KMS-11 (cell line): Measurements from ENCODE around the gene CD200R1L.

Experiments
- H2AFZ ChIP-seq: fragments of 200-600 bp; sonication (generic); 2 replicates; pipeline ENCODE4 v1.6.1; 2016; ENCODE audit warnings: antibody characterized with exemption, mixed run types, low read depth
- H3K27ac ChIP-seq: fragments of 200-600 bp; sonication (generic); 2 replicates; pipeline ENCODE4 v1.6.1; 2016; ENCODE audit warnings: mild to moderate bottlenecking, mixed run types
- H3K27me3 ChIP-seq: fragments of 200-600 bp; sonication (generic); 2 replicates; pipeline ENCODE4 v1.6.1; 2017; ENCODE audit warnings: mild to moderate bottlenecking, low read depth, mixed run types, moderate library complexity; ENCODE audit not compliant: insufficient read depth
- H3K36me3 ChIP-seq: fragments of 200-600 bp; sonication (generic); 2 replicates; pipeline ENCODE4 v1.6.1; 2017; ENCODE audit warnings: mild to moderate bottlenecking, mixed run types; ENCODE audit not compliant: insufficient read depth
- H3K4me1 ChIP-seq: fragments of 200-600 bp; sonication (generic); 2 replicates; pipeline ENCODE4 v1.6.1; 2016; ENCODE audit warnings: mild to moderate bottlenecking, low read depth, mixed run types; ENCODE audit not compliant: poor library complexity, severe bottlenecking
- H3K4me2 ChIP-seq: fragments of 200-600 bp; sonication (generic); 2 replicates; pipeline ENCODE4 v1.7.0; 2016; ENCODE audit warnings: mild to moderate bottlenecking, mixed run types
- H3K4me3 ChIP-seq: fragments of 200-600 bp; sonication (generic); IDR thresholded peaks from 2 replicates; pipeline ENCODE4 v1.6.1; 2017; ENCODE audit warnings: low read depth, low read length, mixed read lengths; ENCODE audit not compliant: insufficient read depth
- H3K79me2 ChIP-seq: fragments of 200-600 bp; sonication (generic); 2 replicates; pipeline ENCODE4 v1.6.1; 2016; ENCODE audit warnings: low read depth, mixed run types; ENCODE audit not compliant: insufficient read depth
- H3K9ac ChIP-seq: fragments of 200-600 bp; sonication (generic); 2 replicates; pipeline ENCODE4 v1.6.1; 2016; ENCODE audit warnings: mild to moderate bottlenecking, mixed run types
- H4K20me1 ChIP-seq: fragments of 200-600 bp; sonication (generic); 2 replicates; pipeline ENCODE4 v1.6.1; 2016; ENCODE audit warnings: mild to moderate bottlenecking, mixed run types; ENCODE audit not compliant: insufficient read depth
- CTCF ChIP-seq: fragments of 200-600 bp; sonication (generic); conservative IDR thresholded peaks from 2 replicates; pipeline ENCODE4 v1.6.1; 2017; ENCODE audit warnings: low read depth, mild to moderate bottlenecking, antibody characterized with exemption, low read length, moderate library complexity, mixed read lengths

Gene CD200R1L

GRCh38 chr3:112786002-112786590, 60.6 kb downstream of the CD200R1L start:
- H3K27ac ChIP-seq, result no peak overlapping the region
- H3K4me2 ChIP-seq, result no peak overlapping the region
- no peak for TF ChIP-seq CTCF
- H3K4me1 ChIP-seq, result no peaks in the 10 kb centered on the region
- H2AFZ ChIP-seq, result no peak overlapping the region
- H3K36me3 ChIP-seq, result no peaks in the 10 kb centered on the region
- no peaks in the 10 kb centered on the region for H4K20me1 ChIP-seq
- no peaks in the 10 kb centered on the region for H3K79me2 ChIP-seq
- no peaks in the 10 kb centered on the region for H3K27me3 ChIP-seq
- no peak overlapping the region for H3K4me3 ChIP-seq
- H3K9ac ChIP-seq, result no peak overlapping the region

GRCh38 chr3:112785321-112786001, 61.2 kb downstream of the CD200R1L start:
- no peaks in the 10 kb centered on the region for H3K4me1 ChIP-seq
- no peak overlapping the region for H3K27ac ChIP-seq
- H3K4me2 ChIP-seq, result no peak overlapping the region
- H2AFZ ChIP-seq, result no peak overlapping the region
- H3K4me3 ChIP-seq, result no peak overlapping the region
- H3K79me2 ChIP-seq, result no peaks in the 10 kb centered on the region
- H4K20me1 ChIP-seq, result no peaks in the 10 kb centered on the region
- no peaks in the 10 kb centered on the region for H3K36me3 ChIP-seq
- H3K27me3 ChIP-seq, result no peaks in the 10 kb centered on the region
- no peak overlapping the region for H3K9ac ChIP-seq
- no peak for TF ChIP-seq CTCF

- no peaks in the 10 kb centered on the region for H3K4me1 ChIP-seq
- no peak overlapping the region for H3K27ac ChIP-seq
- H3K79me2 ChIP-seq, result no peaks in the 10 kb centered on the region
- H3K4me3 ChIP-seq, result no peak overlapping the region
- H3K9ac ChIP-seq, result no peak overlapping the region
- H4K20me1 ChIP-seq, result no peaks in the 10 kb centered on the region
- no peak overlapping the region for H3K4me2 ChIP-seq
- no peaks in the 10 kb centered on the region for H3K36me3 ChIP-seq
- TF ChIP-seq CTCF, result no peak
- no peaks in the 10 kb centered on the region for H3K27me3 ChIP-seq
- no peak overlapping the region for H2AFZ ChIP-seq
Observed at GRCh38 chr3:112782491-112782890, 64.2 kb downstream of the CD200R1L start.

GRCh38 chr3:112781599-112781998, 65.1 kb downstream of the CD200R1L start:
- Histone ChIP-seq H3K4me1 (no peaks in the 10 kb centered on the region), H3K27ac (no peak overlapping the region)

More at GRCh38 chr3:112781599-112781998, 65.1 kb downstream of the CD200R1L start:
- no peak overlapping the region for H3K9ac ChIP-seq
- H3K79me2 ChIP-seq, result no peaks in the 10 kb centered on the region
- H3K27me3 ChIP-seq, result no peaks in the 10 kb centered on the region
- TF ChIP-seq CTCF, result no peak
- no peaks in the 10 kb centered on the region for H3K36me3 ChIP-seq
- H2AFZ ChIP-seq, result no peak overlapping the region
- no peak overlapping the region for H3K4me2 ChIP-seq
- no peak overlapping the region for H3K4me3 ChIP-seq
- no peaks in the 10 kb centered on the region for H4K20me1 ChIP-seq
